HG02852 (cell line): ENCODE results near the gene VPS13D.

Experiments used
- ATAC-seq: cut with Tn5 transposase; IDR thresholded peaks from one replicate; pipeline ENCODE4 v1.9.1; 2021; ENCODE audit warnings: mild to moderate bottlenecking, moderate library complexity; ENCODE audit not compliant: unreplicated experiment

VPS13D gene

DNA sequence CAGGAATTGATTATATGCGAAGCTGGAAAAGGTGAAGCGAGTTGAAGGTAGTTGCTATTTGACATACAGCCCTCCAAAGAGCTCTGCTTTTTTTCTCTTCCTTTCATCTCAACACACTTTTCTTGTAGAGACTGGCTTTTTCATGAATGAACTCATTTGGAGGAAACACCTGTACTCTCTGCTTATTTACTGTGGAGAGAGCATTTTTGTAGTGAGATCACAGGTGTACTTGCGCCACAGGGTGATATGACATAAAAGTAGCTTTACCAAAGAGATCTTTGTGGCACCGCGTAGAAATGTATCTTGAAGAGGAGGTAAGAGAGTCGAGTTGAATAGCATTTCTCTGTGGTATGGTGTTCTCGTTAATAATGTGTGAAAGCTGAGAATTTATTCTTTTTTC lies 187.6 kb downstream of the VPS13D start:
- ATAC-seq, result no peak

DNA sequence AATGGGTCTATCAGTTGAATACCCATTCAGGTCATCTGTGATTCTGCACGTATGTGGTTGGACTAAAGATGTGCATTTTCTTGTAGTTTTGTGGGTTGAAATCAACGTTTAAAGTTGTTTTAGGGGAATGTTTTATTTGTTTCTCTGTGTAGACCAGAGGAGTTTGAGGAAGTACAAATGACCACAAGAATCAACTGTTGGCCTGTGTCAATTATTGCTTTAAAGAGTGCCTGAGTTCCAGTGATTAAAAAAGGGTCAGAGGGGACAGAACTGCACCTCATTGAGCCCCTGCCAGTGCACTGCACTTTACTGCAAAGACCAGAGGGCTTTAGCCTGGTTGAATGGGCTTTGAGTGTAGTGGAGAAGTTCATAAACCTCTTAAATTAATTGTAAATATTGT lies 190.3 kb downstream of the VPS13D start:
- ATAC-seq, result no peak

DNA sequence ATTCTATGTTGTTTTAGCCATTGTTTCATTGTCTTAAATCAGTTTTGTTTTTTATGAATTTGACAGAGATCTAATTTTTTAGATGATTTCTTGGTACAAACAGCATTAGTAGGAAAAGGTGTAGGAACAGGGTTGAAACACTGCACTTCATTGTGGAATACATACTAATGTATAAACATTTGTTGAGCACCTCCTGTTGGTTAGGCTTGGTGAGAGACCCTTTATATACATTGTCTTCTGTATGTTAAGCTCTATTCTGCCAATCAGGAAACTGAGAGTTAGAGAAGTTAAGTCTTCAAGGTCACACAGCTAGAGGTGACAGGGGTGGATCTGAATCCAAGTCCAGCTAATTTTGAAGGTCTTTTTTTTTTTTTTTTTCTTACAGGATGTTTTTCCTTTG lies 192.7 kb downstream of the VPS13D start:
- ATAC-seq, result no peak

DNA sequence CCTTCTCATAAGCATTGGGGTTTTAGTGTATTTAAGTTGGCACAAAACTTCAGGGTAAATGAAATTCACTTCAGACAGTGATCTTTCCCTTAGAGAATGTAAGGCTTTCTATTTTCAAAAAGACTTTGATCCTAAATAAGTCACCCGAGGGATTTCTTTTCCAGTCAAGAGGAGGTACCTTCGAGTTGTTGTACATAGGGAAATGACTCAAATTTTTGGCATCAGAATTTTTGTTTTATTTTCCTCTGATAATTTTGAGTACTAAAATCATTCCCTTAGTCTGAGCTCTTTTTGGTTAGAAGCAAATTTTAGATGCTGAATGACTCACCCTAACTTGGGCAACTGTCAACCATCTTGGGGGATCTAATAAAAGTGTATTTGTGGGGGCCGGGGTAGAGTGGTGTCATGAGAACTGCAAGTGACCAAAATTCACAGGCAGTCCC lies 194.3 kb downstream of the VPS13D start:
- ATAC-seq, result no peak

- ATAC-seq, result no peak
Observed at GRCh38 chr1:12424793-12425192, 195.0 kb downstream of the VPS13D start.

GRCh38 chr1:12426030-12426429 lies 196.2 kb downstream of the VPS13D start:
- no peak for ATAC-seq

DNA sequence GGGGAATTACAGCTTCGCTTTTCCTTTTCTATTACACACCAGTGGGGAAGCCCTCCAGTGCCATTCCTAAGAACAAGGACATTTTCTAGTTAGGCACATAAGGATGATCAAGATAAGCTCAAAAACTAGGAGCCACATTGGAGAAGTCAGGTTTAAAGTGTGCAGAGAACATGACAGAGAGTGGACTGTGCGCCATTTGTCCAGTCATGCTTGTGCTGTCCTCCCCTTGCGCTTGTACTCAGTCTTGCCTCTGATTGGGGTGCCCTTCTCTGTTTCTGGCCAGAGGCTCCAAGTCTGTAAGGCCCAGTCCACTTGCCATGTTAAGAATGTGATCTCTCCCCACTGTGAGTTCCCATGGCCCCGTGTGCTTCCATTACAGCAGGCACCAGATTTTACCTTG lies 198.5 kb downstream of the VPS13D start:
- no peak for ATAC-seq

DNA sequence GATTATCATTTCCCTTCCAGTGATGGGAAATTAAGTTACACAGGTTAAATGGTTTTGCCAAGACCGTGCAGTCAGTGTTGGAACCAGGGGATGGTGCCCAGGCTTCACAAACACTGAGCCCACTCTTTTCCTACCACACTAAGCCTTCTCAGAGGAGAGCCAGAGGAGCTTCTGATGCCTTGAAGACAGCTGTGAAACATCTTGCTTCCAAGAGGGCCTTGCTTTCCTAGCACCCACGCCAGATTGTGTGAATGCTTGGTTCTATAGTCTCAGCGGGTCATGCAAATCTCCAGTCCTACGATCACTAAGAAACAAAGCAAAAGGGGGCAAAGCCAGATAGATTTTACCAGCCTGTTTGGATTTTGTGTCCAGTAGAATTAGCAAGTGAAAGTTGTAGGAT lies 200.7 kb downstream of the VPS13D start:
- ATAC-seq, result no peak

DNA sequence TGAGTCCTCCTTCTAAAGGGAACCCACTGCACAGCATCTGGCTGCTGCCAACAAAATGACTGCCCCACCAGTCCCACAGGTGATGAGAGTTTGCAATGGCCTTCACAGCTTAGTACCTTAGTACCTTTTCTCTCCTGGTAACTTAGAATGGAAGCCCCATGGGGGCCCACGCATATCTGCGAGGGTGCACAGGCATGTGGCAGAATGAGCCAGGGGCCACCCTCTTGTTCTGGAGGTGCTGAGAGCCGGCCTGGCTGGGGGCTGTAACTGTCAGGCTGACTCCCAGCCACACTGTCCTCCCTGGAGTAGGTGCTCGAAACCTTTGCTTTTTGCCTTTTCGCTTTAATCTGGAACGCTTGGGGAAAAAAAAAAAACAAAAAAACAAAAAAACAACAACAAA lies 203.1 kb downstream of the VPS13D start:
- ATAC-seq, result no peak

GRCh38 chr1:12433323-12434053 lies 203.7 kb downstream of the VPS13D start:
- ATAC-seq, result no peak

DNA sequence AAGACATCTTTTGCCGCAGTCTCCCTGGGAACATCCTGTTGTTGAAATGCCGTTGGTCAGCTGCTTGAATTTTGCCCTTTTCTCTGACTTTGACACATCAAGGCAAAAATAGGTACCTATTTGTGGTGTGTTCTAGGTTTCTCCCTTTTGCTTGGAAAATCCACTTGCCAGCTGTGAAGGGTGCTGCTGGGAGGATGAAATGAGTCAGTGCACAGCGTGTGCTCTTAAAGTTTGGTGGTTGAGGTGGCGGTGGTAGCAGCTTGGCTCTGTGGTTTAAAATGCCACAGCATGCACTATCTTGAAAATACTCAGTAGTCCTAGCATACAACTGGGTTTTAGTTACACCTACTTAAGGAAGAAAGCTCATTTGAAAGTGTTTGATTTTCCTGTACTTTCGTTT lies 204.3 kb downstream of the VPS13D start:
- ATAC-seq, result no peak

DNA sequence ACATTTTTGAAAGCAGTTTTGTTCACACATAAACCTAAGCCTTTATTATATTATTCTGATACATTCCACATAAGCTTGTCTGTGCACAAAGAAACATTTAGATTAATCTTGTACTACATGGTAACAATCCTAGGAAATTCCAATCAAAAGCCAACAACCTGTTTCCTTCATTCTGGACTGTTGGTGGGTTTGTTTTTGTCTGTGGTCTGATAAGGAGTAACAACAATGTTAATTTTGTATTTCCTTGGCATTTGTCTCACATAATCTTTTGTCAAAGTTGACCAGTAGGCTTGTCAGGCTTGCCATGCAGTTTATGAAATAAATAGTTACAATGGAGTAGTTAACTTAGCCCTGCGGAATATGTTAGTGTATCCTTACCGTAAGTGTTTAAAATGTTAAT lies 204.9 kb downstream of the VPS13D start:
- ATAC-seq, result no peak

GRCh38 chr1:12435639-12436344 lies 206.0 kb downstream of the VPS13D start:
- peak; percentile 61 for ATAC-seq

DNA sequence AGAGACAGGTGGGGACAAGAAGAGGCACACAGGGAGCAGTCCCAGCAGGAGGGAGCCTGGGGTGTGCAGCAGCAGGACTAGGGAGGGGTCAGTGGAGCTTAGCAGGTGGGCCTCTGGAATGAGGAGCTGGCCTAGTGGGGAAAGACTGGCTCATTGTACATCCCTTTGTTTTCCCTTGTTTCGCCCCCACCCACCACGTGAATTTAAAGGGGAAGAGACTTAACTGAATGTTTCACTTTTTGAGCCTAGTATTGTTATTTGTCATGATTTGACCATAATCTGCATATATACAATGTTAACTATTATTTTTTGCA lies 206.5 kb downstream of the VPS13D start:
- ATAC-seq, result no peak

- ATAC-seq, result no peak
Observed at GRCh38 chr1:12436817-12437599, 207.2 kb downstream of the VPS13D start.

- ATAC-seq, result no peak
Observed at GRCh38 chr1:12437629-12438028, 207.8 kb downstream of the VPS13D start.

GRCh38 chr1:12438349-12438924 lies 208.6 kb downstream of the VPS13D start:
- ATAC-seq, result peak; percentile 44

DNA sequence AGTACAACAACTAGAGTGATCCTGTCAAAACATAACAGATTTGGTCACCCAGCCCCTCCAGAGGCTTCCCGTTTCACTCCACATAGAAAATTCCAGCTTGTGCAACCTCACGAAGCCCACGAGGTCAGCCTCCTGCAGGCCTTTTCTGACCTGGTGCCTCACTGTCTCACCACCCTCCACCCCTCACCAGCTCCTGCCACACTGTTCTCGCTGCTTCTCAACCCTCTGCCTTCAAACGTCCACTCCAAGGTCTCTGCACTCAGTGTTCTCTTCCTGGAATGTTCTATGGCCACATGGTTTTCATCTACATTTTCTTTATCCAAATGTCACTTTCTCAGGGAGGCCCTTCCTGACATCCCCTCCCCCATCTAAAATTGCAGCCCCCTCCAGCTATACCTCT lies 209.2 kb downstream of the VPS13D start:
- ATAC-seq, result no peak

GRCh38 chr1:12441414-12442105 lies 211.7 kb downstream of the VPS13D start:
- ATAC-seq, result no peak

GRCh38 chr1:12442217-12442616 lies 212.4 kb downstream of the VPS13D start:
- no peak for ATAC-seq

- ATAC-seq, result no peak
Observed at GRCh38 chr1:12443151-12443550, 213.3 kb downstream of the VPS13D start.
